CD4-positive, alpha-beta T cell treated with Interferon alpha-2 for 1 hour (primary cell): ENCODE results near the gene CPA1.

Experiments used
- DNase-seq, 2 donors: peaks; one replicate each; pipeline ENCODE4 v3.0.0-alpha.2; 2020 to 2022

Gene CPA1

DNA sequence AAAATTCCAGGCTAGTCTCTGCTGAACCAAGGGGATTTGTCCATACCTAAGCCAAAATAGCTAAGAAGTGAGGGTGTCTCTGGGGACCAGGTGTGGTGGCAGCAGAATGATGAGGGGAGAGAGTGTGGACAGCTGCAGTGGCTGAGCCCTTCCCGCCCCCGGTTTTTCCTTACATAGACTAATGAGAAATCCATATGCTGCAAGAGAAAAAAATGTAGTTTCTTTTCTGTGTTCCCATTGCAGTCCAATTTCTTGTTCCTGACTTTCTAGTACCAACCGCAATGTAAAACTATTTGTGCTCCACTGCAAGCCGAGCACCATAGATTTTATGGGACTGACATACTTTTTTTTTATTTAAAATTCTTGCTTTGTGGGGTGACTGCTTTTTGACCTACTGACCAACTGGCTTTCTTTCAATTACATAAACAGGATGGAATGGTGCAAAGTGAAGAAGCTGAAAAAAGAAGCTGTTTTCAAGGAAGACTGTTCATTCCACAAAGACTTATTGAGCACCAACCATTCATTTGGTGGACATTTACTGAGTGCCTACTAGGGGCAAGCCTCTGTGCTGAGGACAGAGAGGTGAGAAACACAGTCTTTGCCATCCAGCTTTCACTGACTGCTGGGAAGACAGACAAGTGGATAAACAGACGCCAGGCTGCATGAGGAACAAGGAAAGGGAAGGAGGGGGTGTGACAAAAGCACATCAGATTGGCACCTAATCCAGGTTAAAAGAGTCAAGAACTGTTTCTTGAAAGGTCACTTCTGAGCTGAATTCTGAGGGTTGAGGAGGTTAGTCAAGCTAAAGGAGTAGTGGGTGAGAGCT, 50.8 kb downstream of the CPA1 start:
- no peak for DNase-seq

DNA sequence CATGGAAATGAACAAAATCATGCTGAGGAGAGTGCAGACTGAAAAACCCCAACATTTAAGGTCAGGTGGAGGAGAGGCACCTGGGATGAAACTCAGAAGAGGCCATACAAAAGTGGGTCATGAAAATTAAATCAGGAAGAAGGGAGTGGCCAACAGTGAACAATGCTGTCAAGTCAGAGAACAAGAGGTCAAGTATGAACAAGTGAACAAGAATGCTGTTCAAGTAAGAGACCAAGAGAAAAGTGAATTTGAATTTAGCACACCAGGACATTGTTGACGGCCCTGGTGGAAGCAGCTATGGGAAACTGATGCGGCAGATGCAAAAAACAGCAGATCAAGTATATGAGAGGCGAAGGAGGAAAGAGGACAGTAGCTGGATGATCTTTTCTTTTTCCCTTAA, 52.6 kb downstream of the CPA1 start:
- no peak for DNase-seq

DNA sequence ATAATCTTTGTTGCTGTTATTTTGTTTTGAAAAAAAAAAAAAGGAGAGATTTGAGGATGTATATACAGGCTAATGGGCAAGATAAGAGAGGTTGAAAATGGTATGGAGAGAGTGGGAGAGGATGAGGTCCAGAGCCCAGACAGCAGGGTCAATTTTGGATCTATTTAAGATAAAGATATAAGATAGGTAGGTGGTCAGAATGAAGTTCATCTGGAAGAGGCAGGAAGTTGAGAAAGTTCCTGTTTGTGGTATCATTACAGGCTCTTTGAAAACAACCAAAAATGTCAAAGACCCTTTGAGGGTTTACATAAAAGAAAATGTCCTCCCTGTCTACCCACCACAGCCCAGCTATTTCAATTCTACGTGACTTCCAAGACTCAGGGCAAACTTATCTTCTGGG, 53.0 kb downstream of the CPA1 start:
- no peak for DNase-seq

DNA sequence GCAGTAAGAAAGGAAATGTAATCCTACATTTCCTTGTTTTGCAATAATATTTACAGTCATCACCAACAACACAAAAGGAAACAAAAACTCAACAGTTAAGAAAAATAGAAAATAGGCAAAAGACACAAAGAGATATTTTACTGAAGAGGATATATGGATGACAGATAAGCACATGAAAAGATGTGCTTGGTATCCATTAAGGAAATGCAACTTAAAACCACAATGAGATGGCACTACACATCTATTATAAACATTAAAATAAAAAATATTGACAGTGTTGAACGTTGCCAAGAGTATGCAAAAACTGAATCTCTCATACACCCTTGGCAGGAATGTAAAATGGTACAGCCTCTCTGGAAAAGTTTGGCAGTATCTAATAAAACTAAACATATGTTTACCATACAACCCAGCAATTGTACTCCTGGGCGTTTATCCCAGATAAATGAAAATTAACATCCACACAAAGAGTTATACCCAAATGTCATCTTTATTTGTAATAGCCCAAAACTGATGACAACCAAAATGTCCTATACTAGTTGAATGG, 55.1 kb downstream of the CPA1 start:
- DNase-seq: no peak

DNA sequence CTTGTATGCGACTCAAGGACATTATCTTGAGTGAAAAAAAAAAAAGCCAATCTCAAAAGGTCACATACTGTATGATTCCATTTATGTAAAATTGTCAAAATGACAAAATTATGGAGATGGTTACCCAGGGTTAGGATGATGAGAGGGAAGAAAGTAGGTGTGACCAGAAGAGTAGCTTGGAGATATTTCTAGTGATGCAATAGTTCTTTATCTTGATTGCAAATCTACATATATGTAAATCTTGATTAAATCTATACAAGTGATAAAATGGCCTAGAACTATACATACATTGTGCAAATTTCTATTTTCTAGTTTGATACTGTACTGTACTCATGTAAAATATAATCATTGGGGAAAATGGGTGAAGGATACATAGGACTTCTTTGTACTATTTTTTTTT, 56.0 kb downstream of the CPA1 start:
- DNase-seq: no peak
